HG03060 (cell line): ENCODE data around the gene GFOD2.
"Not testable (repeated sequence)": the region's sequence is repeated elsewhere in the genome, so short reads cannot be mapped to it uniquely, and the experiment has no call there.

Experiments
- ATAC-seq: cut with Tn5 transposase; IDR thresholded peaks from one replicate; pipeline ENCODE4 v1.9.1; 2021; ENCODE audit warnings: low read depth, moderate number of reproducible peaks; ENCODE audit not compliant: unreplicated experiment

Gene GFOD2

GRCh38 chr16:67719048-67719777 lies at the start of gene GFOD2:
Gene GFOD2, minus strand, starts transcription at chr16:67719316. Its CDS starts 33,601 bp downstream, at chr16:67685715.
- peak; percentile 75 for ATAC-seq

- no peak for ATAC-seq
Measured at GRCh38 chr16:67767953-67768352, 48.8 kb upstream of the GFOD2 start.

GRCh38 chr16:67766291-67766690 lies 47.2 kb upstream of the GFOD2 start:
- no peak for ATAC-seq

GRCh38 chr16:67764158-67764667 lies 45.1 kb upstream of the GFOD2 start:
- ATAC-seq: no peak

- ATAC-seq: no peak
Measured at GRCh38 chr16:67763066-67763465, 44.0 kb upstream of the GFOD2 start.

GRCh38 chr16:67762385-67762784 lies 43.3 kb upstream of the GFOD2 start:
- no peak for ATAC-seq

GRCh38 chr16:67761924-67762323 lies 42.8 kb upstream of the GFOD2 start:
- no peak for ATAC-seq

- ATAC-seq: no peak
Measured at GRCh38 chr16:67760956-67761230, 41.8 kb upstream of the GFOD2 start.

GRCh38 chr16:67760206-67760955 lies 41.3 kb upstream of the GFOD2 start:
- ATAC-seq: no peak

- ATAC-seq: no peak
Measured at GRCh38 chr16:67758966-67759365, 39.9 kb upstream of the GFOD2 start.

GRCh38 chr16:67758006-67758405 lies 38.9 kb upstream of the GFOD2 start:
- no peak for ATAC-seq

GRCh38 chr16:67752641-67753040 lies 33.5 kb upstream of the GFOD2 start:
- no peak for ATAC-seq

GRCh38 chr16:67751331-67751730 lies 32.2 kb upstream of the GFOD2 start:
- not testable (repeated sequence) for ATAC-seq

- ATAC-seq: peak; percentile 43
Measured at GRCh38 chr16:67750466-67750865, 31.4 kb upstream of the GFOD2 start.

- no peak for ATAC-seq
Measured at GRCh38 chr16:67749436-67750078, 30.4 kb upstream of the GFOD2 start.

- ATAC-seq: no peak
Measured at GRCh38 chr16:67748834-67749233, 29.7 kb upstream of the GFOD2 start.

- ATAC-seq: no peak
Measured at GRCh38 chr16:67746846-67747245, 27.7 kb upstream of the GFOD2 start.

- no peak for ATAC-seq
Measured at GRCh38 chr16:67741118-67741517, 22.0 kb upstream of the GFOD2 start.

GRCh38 chr16:67740391-67740790 lies 21.3 kb upstream of the GFOD2 start:
- no peak for ATAC-seq

GRCh38 chr16:67736858-67737257 lies 17.7 kb upstream of the GFOD2 start:
- no peak for ATAC-seq

- no peak for ATAC-seq
Measured at GRCh38 chr16:67734731-67735201, 15.7 kb upstream of the GFOD2 start.
